Suprapubic skin (tissue), 4 donors: ENCODE results near the gene RPH3AL. TPM values are rescaled to one million over a fixed set of nuclear protein-coding genes. Genes with fewer than 3 reads are reported as not detected.

Experiments
- DNase-seq, 2 donors: peaks; one replicate each; pipeline ENCODE4 v3.0.0-alpha.2; 2019; ENCODE audit warnings: low spot score in 2 of 2
- H3K27ac ChIP-seq: fragments of 200-600 bp; sonication (generic); one replicate; pipeline ENCODE4 v1.5.1; 2019
- H3K27me3 ChIP-seq: fragments of 200-600 bp; sonication (generic); one replicate; pipeline ENCODE4 v1.5.1; 2019
- H3K36me3 ChIP-seq: fragments of 200-600 bp; sonication (generic); one replicate; pipeline ENCODE4 v1.5.1; 2019
- H3K4me1 ChIP-seq: fragments of 200-600 bp; sonication (generic); one replicate; pipeline ENCODE4 v1.5.1; 2019
- H3K4me3 ChIP-seq: fragments of 200-600 bp; sonication (generic); one replicate; pipeline ENCODE4 v1.5.1; 2019; ENCODE audit warnings: mild to moderate bottlenecking
- H3K9me3 ChIP-seq: fragments of 200-600 bp; sonication (generic); one replicate; pipeline ENCODE4 v1.5.1; 2019
- CTCF ChIP-seq, 2 donors: fragments of 200-600 bp in 1 of 2; fragments of 450-650 bp in 1 of 2; sonication (generic) in 1 of 2; IDR thresholded peaks; one replicate each; pipeline ENCODE4 v1.5.1; 2016 to 2019; ENCODE audit warnings: antibody characterized with exemption in 2 of 2, mild to moderate bottlenecking in 1 of 2, moderate library complexity in 1 of 2
- EP300 ChIP-seq: sonication (generic); formaldehyde crosslinking; IDR thresholded peaks from one replicate; pipeline ENCODE4 v1.6.1; 2017; ENCODE audit warnings: antibody characterized with exemption
- POLR2A ChIP-seq, 2 donors: fragments of 450-650 bp; IDR thresholded peaks; one replicate each; pipeline ENCODE4 v1.6.1; 2017; ENCODE audit warnings: antibody characterized with exemption in 2 of 2, mild to moderate bottlenecking in 2 of 2, moderate library complexity in 2 of 2
- POLR2AphosphoS5 ChIP-seq, 3 donors: sonication (generic); formaldehyde crosslinking; IDR thresholded peaks; one replicate each; pipeline ENCODE4 v1.6.1; 2017; ENCODE audit warnings: antibody characterized with exemption in 3 of 3
- WGBS: methylation state at CpG from one replicate; pipeline ENCODE4 v1.1.5; 2018; 5-methylcytosine and 5-hydroxymethylcytosine counted together
- total RNA-seq, 4 donors: library from RNA; depleted of rRNA; stranded (reverse); fragments of >200 nt; gene quantifications; one replicate each; pipeline ENCODE4 v1.1.0, GENCODE V29; 2016

Gene RPH3AL
- total RNA-seq, 4 donors from 2014 or later: 1.7 to 39.5 (median 10.9) TPM

- WGBS: 64% methylated on average over 23 of the region's 24 CpGs
- H3K27me3 ChIP-seq: no peaks in the 10 kb centered on the region
- no peak overlapping the region for H3K4me3 ChIP-seq
- DNase-seq: no peak
- TF ChIP-seq POLR2AphosphoS5 (IDR thresholded peaks at IDR 0.05) (no peak), CTCF (IDR thresholded peaks at IDR 0.05) (no peak), POLR2A (IDR thresholded peaks at IDR 0.05) (no peak)
- H3K4me1 ChIP-seq: peaks cover under 1% of the 10 kb centered on the region
- peak overlapping the region; percentile 36 for H3K27ac ChIP-seq
- H3K36me3 ChIP-seq: no peaks in the 10 kb centered on the region
- no peaks in the 10 kb centered on the region for H3K9me3 ChIP-seq
These were observed 50.3 kb downstream of the RPH3AL start for GRCh38 chr17:302300-302698.

DNA sequence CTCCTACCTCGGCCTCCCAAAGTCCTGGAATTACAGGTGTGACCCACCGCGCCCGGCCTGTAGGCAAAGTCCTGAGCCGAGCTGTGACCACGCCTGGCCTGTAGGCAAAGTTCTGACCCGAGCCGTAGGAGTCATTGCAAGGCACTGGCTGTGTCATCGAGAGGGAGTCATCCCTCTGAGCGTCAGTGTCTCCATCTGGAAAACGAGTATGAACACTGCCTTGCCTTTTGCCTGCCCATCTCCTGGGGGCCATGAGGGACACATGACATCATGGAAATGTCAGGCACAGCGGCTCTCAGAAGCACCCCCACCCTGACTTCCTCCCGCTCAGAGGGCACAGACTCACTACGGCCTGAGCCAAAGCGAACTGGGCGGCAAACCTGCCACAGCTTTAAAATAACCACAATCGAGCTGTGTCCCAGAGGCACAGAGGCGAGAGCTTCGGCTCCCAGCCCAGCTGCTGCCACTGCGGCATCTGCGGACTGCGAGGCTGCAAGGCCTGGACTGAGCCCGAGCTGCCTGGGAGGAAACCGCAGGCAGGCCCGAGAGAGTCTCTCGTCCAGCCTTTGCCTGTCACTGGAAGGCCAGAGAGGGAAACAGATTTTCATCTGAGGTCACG, 50.8 kb downstream of the RPH3AL start:
- Histone ChIP-seq H3K4me3 (no peak overlapping the region), H3K27ac (peak overlapping the region; percentile 36), H3K36me3 (no peaks in the 10 kb centered on the region), H3K27me3 (no peaks in the 10 kb centered on the region), H3K4me1 (no peaks in the 10 kb centered on the region), H3K9me3 (no peaks in the 10 kb centered on the region)
- no peak for DNase-seq
- WGBS: 80% methylated on average over 20 of the region's 27 CpGs
- TF ChIP-seq POLR2A (IDR thresholded peaks at IDR 0.05) (no peak), EP300 (no peak), CTCF (IDR thresholded peaks at IDR 0.05) (no peak), POLR2AphosphoS5 (IDR thresholded peaks at IDR 0.05) (no peak)

DNA sequence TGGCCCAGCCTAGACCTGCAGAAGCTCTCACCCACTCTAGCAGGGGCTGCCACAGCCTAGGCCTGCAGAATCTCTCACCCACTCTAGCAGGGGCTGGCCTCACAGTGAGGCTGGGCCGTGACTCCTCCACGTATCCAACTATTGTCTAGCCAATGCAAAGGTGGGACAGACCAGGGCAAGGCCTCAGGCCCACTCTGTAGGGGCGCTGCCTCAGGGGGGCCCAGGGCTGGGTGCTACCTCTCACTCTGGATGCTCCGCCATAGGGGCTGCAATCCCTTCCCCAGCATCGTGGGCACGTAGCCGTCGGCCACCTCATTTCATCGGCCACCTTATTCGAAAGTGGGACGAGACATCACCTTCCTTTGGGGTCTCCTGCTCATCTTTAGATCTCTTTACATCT, 51.7 kb downstream of the RPH3AL start:
- Histone ChIP-seq H3K4me1 (no peaks in the 10 kb centered on the region), H3K27me3 (peaks cover 2% of the 10 kb centered on the region), H3K36me3 (peaks cover 4% of the 10 kb centered on the region), H3K27ac (no peak overlapping the region), H3K9me3 (no peaks in the 10 kb centered on the region), H3K4me3 (no peak overlapping the region)
- WGBS: 98% methylated on average over 11 of the region's 11 CpGs
- no peak for TF ChIP-seq POLR2A (IDR thresholded peaks at IDR 0.05)
- DNase-seq: no peak

DNA sequence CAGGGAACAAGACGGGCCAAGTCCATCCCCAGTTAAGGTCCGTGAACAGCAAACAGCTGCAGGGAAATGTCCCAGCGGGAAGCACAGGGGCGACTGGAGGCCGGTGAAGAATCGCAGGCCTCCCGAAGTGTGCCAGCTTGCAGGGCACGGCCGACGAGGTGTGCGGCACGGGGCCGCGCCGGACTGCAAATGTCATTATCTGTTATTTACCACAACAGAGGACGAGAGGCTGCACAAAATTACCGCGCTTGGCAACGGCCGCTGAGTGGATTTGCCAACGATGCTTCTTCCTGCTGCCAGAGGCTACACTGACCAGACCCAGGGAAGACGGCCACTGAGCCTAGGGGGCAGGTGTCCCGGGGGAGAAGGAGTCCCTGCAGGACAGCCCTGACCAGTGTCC, 53.1 kb downstream of the RPH3AL start:
- Histone ChIP-seq H3K36me3 (peaks cover 4% of the 10 kb centered on the region), H3K4me1 (no peaks in the 10 kb centered on the region), H3K9me3 (no peaks in the 10 kb centered on the region), H3K4me3 (no peak overlapping the region), H3K27me3 (peaks cover 2% of the 10 kb centered on the region), H3K27ac (no peak overlapping the region)
- WGBS: 85% methylated on average over 13 of the region's 23 CpGs
- TF ChIP-seq CTCF (IDR thresholded peaks at IDR 0.05) (no peak), POLR2A (IDR thresholded peaks at IDR 0.05) (no peak), EP300 (no peak), POLR2AphosphoS5 (IDR thresholded peaks at IDR 0.05) (no peak)
- no peak for DNase-seq

GRCh38 chr17:298791-299450, 53.7 kb downstream of the RPH3AL start:
- no peak for DNase-seq
- no peak overlapping the region for H3K27ac ChIP-seq
- 78% methylated on average over 13 of the region's 17 CpGs for WGBS
- peaks cover 4% of the 10 kb centered on the region for H3K36me3 ChIP-seq
- peaks cover 2% of the 10 kb centered on the region for H3K27me3 ChIP-seq
- H3K9me3 ChIP-seq: no peaks in the 10 kb centered on the region
- no peak for TF ChIP-seq EP300
- no peak for TF ChIP-seq POLR2A (IDR thresholded peaks at IDR 0.05)
- TF ChIP-seq CTCF (IDR thresholded peaks at IDR 0.05): no peak
- TF ChIP-seq POLR2AphosphoS5 (IDR thresholded peaks at IDR 0.05): no peak
- H3K4me1 ChIP-seq: no peaks in the 10 kb centered on the region
- no peak overlapping the region for H3K4me3 ChIP-seq
